Measurements from ENCODE around the gene MYH6. TPM values are rescaled to one million over a fixed set of nuclear protein-coding genes. Genes with fewer than 3 reads are reported as not detected.

The MYH6 gene
- total RNA-seq, 1 donor from 2014 or later = 1,823 TPM

DNA sequence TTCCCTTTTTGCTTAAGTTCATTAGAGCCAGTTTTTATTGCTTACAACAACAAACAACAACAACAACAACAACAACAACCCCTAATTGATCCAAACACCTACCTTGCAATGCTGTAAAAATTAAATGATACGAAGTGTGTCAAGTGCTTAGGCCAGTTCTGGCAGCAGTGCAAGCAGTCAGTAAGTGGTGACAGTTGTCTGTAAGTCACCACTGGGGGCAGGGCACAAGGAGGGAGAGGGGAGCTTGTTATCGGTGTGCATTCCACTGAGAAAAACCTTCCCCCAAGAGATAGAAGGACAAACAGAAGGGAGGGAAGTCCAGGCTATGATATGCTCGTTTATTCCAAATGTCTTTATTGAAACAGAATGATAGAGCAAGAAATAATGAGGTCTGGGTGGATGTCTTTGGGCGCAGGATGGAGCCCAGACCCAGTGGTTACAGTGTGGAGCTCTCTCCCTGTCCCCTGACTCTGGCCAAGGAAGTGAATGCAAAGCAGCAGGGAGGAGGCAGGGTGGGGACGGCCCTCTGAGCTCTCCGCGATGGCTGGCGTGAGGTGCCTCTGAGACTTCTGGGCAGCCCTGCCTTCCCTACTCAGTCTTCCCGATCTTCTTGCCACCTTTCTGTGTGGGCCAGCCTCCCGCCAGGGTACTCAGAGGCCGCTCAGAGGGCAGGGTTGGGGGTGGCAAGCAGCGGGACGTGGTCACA is 61.9 kb downstream of the MYH6 start:
- no peak for DNase-seq
- Histone ChIP-seq H3K27me3 (ENCODE audit: low read depth) (no peaks in the 10 kb centered on the region), H3K36me3 (no peaks in the 10 kb centered on the region), H3K4me3 (no peak overlapping the region), H3K4me1 (peaks cover 13% of the 10 kb centered on the region), H3K9me3 (replicated peaks) (no peaks in the 10 kb centered on the region), H3K27ac (replicated peaks) (peak overlapping the region; percentile 44)
- peak; percentile 25 for TF ChIP-seq CTCF (IDR thresholded peaks at IDR 0.05; ENCODE audit: borderline replicate concordance)
- intact Hi-C loops (cut with micrococcal nuclease) = no loop called here

DNA sequence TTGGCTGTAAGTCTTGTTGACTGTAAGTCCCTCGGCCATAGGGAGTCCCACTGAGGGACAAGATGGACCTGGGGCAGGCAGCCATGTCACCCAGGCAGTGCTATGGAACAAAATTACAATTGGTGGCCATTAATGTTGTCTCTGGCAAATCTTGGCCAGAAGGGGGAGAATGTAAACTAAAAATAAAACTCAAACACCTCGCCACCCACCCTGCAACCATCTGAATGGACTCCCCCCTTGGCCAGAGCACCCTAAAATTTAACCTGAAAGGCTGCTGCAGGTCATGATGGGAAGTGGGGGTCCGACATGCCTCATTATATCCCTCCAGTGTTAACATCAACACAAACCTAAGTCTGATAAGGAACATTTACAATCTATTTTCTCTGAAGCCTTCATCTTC is 63.6 kb downstream of the MYH6 start:
- peaks cover 4% of the 10 kb centered on the region for H3K9me3 ChIP-seq (replicated peaks)
- H3K27ac ChIP-seq (replicated peaks) = no peak overlapping the region
- peaks cover 13% of the 10 kb centered on the region for H3K4me1 ChIP-seq
- H3K4me3 ChIP-seq = no peak overlapping the region
- intact Hi-C loops (cut with micrococcal nuclease) = no loop called here
- DNase-seq = no peak
- no peak for TF ChIP-seq CTCF (IDR thresholded peaks at IDR 0.05; ENCODE audit: borderline replicate concordance)
- no peaks in the 10 kb centered on the region for H3K27me3 ChIP-seq (ENCODE audit: low read depth)
- no peaks in the 10 kb centered on the region for H3K36me3 ChIP-seq

DNA sequence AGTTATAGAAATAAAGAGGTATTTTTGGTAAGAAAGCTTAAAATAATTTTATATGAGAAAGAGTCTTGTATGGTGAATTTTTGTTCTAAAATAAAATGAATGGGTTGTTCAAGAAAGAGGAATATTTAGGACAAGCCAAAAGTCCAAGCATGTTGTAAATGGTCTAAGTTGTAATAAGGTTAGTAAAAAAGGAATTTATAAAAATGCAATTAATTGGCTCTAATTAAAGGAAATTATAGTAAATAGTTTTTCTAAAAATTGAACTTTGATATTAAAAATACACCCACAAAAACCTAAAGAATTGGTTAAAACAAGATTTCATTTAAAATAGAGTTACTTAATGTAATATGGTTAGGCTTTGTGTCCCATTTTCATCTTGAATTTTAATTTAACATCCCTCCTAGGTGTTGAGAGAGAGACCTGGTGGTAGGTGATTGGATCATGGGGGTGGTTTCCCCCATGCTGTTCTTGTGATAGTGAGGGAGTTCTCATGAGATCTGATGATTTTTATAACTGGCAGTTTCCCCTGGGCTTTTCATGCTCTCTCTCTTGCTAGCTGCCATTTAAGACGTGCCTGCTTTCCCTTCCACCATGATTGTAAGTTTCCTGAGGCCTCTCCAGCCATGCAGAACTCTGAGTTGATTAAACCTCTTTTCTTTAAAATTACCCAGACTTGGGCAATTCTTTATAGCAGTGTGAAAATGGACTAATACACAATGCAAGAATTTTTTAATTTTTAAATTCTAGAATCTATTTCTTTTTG is 68.4 kb downstream of the MYH6 start:
- Histone ChIP-seq H3K27me3 (ENCODE audit: low read depth) (no peaks in the 10 kb centered on the region), H3K9me3 (replicated peaks) (peaks cover 7% of the 10 kb centered on the region), H3K4me3 (no peak overlapping the region), H3K36me3 (no peaks in the 10 kb centered on the region), H3K27ac (replicated peaks) (no peak overlapping the region), H3K4me1 (no peaks in the 10 kb centered on the region)
- intact Hi-C loops (cut with micrococcal nuclease) = no loop called here
- no peak for TF ChIP-seq CTCF (IDR thresholded peaks at IDR 0.05; ENCODE audit: borderline replicate concordance)
- DNase-seq = no peak

DNA sequence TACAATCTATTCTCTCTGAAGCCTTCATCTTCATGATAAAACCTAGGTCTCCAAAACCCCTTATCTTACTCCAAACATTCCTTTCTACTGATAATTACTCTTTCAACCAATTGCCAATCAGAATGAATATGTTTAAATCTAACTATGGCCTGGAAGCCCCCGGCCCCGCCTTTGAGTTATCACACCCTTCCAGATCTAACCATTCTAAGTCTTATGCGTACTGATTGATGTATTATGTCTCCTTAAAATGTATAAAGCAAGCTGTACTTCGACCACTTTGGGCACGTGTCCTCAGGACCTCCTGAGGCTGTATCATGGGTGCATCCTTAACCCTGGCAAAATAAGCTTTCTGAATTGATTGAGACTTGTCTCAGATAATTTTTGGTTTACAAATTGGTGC is 72.5 kb downstream of the MYH6 start:
- intact Hi-C loops (cut with micrococcal nuclease) = no loop called here
- Histone ChIP-seq H3K27me3 (ENCODE audit: low read depth) (no peaks in the 10 kb centered on the region), H3K27ac (replicated peaks) (no peak overlapping the region), H3K4me3 (no peak overlapping the region), H3K4me1 (no peaks in the 10 kb centered on the region), H3K36me3 (no peaks in the 10 kb centered on the region), H3K9me3 (replicated peaks) (peaks cover 7% of the 10 kb centered on the region)
- no peak for TF ChIP-seq CTCF (IDR thresholded peaks at IDR 0.05; ENCODE audit: borderline replicate concordance)
- no peak for DNase-seq

Small RNA genes within 50 kb of the gene (microRNA-seq; reads per million reads assigned to microRNA genes)
- 860 reads per million, percentile 83 among the genes with 10 or more reads in this experiment for gene MIR208A
- 53,355 reads per million, percentile 98 among the genes with 10 or more reads in this experiment for gene MIR208B

Other genes with a start within 250 kb of the MYH6 start
- 10.6 TPM for gene SLC7A8, start 224.6 kb downstream of the MYH6 start, total RNA-seq
- gene RNF212B, start 170.3 kb downstream of the MYH6 start, total RNA-seq = not detected
- gene HOMEZ, start 122.1 kb downstream of the MYH6 start, total RNA-seq = 9.1 TPM
- 9.0 TPM for gene PPP1R3E, start 105.4 kb downstream of the MYH6 start, total RNA-seq
- 37.5 TPM for gene BCL2L2, start 101.4 kb downstream of the MYH6 start, total RNA-seq
- gene PABPN1, start 86.8 kb downstream of the MYH6 start, total RNA-seq = 71.2 TPM
- gene SLC22A17, start 55.4 kb downstream of the MYH6 start, total RNA-seq = 9.7 TPM
- gene EFS, start 43.1 kb downstream of the MYH6 start, total RNA-seq = 3.6 TPM
- gene IL25, start 35.5 kb downstream of the MYH6 start, total RNA-seq = not detected
- gene CMTM5, start 31.2 kb downstream of the MYH6 start, total RNA-seq = 1.0 TPM
- 14,853 TPM for gene MYH7, start 27.4 kb upstream of the MYH6 start, total RNA-seq
- 17.2 TPM for gene NGDN, start 61.4 kb upstream of the MYH6 start, total RNA-seq
- 0.74 TPM for gene ZFHX2, start 143.5 kb upstream of the MYH6 start, total RNA-seq
- gene THTPA, start 148.0 kb upstream of the MYH6 start, total RNA-seq = 17.2 TPM
- 10.4 TPM for gene AP1G2, start 159.5 kb upstream of the MYH6 start, total RNA-seq
- 0.19 TPM for gene JPH4, start 170.5 kb upstream of the MYH6 start, total RNA-seq
- gene DHRS2, start 228.1 kb upstream of the MYH6 start, total RNA-seq = not detected